ENCODE results near the gene DPH2.

DNA sequence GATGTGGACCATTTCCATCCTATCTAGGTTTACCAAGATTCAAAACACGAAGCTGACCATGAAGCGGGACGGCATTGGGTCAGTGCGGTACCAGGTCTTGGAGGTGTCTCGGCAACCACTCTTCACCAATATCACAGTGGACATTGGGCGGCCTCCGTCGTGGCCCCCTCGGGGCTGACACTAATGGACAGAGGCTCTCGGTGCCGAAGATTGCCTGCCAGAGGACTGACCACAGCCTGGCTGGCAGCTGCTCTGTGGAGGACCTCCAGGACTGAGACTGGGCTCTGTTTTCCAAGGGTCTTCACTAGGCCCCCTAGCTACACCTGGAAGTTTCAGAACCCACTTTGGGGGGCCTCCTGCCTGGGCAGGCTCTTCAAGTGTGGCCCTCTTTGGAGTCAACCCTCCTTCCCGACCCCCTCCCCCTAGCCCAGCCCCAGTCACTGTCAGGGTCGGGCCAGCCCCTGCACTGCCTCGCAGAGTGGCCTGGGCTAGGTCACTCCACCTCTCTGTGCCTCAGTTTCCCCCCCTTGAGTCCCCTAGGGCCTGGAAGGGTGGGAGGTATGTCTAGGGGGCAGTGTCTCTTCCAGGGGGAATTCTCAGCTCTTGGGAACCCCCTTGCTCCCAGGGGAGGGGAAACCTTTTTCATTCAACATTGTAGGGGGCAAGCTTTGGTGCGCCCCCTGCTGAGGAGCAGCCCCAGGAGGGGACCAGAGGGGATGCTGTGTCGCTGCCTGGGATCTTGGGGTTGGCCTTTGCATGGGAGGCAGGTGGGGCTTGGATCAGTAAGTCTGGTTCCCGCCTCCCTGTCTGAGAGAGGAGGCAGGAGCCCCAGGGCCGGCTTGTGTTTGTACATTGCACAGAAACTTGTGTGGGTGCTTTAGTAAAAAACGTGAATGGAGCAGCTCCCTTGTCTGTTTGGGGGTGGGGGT lies 20.7 kb downstream of the DPH2 start:
- no peak for TF ChIP-seq POLR2A (IDR thresholded peaks at IDR 0.05)
- TF ChIP-seq, protein P1, sequence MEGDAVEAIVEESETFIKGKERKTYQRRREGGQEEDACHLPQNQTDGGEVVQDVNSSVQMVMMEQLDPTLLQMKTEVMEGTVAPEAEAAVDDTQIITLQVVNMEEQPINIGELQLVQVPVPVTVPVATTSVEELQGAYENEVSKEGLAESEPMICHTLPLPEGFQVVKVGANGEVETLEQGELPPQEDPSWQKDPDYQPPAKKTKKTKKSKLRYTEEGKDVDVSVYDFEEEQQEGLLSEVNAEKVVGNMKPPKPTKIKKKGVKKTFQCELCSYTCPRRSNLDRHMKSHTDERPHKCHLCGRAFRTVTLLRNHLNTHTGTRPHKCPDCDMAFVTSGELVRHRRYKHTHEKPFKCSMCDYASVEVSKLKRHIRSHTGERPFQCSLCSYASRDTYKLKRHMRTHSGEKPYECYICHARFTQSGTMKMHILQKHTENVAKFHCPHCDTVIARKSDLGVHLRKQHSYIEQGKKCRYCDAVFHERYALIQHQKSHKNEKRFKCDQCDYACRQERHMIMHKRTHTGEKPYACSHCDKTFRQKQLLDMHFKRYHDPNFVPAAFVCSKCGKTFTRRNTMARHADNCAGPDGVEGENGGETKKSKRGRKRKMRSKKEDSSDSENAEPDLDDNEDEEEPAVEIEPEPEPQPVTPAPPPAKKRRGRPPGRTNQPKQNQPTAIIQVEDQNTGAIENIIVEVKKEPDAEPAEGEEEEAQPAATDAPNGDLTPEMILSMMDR (IDR thresholded peaks at IDR 0.05): no peak

All from right lobe of liver (tissue), 4 donors.